Measurements from ENCODE around the gene ETS2.
A peak's percentile ranks its signal among the peaks of the same experiment; 100 is the strongest.

ETS2 gene

GRCh38 chr21:38807986-38808385 lies 2.3 kb downstream of the ETS2 start:
- peaks cover 3% of the 10 kb centered on the region; the same call in 1 of the 2 replicates for H4K20me1 ChIP-seq (ENCODE audit: low read depth, low read length)
- no peaks in the 10 kb centered on the region for H3K9me3 ChIP-seq (ENCODE audit: insufficient read depth, low read length)
- H3K4me2 ChIP-seq (ENCODE audit: low read depth, low read length, poor library complexity, severe bottlenecking) = peak overlapping the region; percentile 70
- TF ChIP-seq CTCF (IDR thresholded peaks at IDR 0.05; ENCODE audit: insufficient read depth, low read length, poor library complexity, severe bottlenecking) = no peak
- no peak for TF ChIP-seq EZH2phosphoT487 (conservative IDR thresholded peaks at IDR 0.05; ENCODE audit: low read length)
- peaks cover 9% of the 10 kb centered on the region; the same call in 1 of the 2 replicates for H3F3A ChIP-seq (ENCODE audit: insufficient read depth)
- peaks cover 33% of the 10 kb centered on the region for H3K79me2 ChIP-seq (ENCODE audit: insufficient read depth, low read length)
- H3K9me2 ChIP-seq (replicated peaks; ENCODE audit: insufficient read depth, low read length) = no peaks in the 10 kb centered on the region
- H3K9ac ChIP-seq (ENCODE audit: low read length) = no peak overlapping the region
- no peak overlapping the region for H2AFZ ChIP-seq (ENCODE audit: low read depth, low read length, severe bottlenecking)
- H3K27ac ChIP-seq (ENCODE audit: low read depth, low read length) = no peak overlapping the region
- no peak overlapping the region for H3K4me3 ChIP-seq (ENCODE audit: insufficient read depth, low read length, poor library complexity, severe bottlenecking)
- H3K27me3 ChIP-seq (ENCODE audit: low read length) = no peaks in the 10 kb centered on the region
- no peaks in the 10 kb centered on the region; the same call in 1 of the 2 replicates for H3K36me3 ChIP-seq (ENCODE audit: low read length)

- Histone ChIP-seq H3K79me2 (ENCODE audit: insufficient read depth, low read length) (peaks cover 33% of the 10 kb centered on the region), H3K9me3 (ENCODE audit: insufficient read depth, low read length) (no peaks in the 10 kb centered on the region), H3K27ac (ENCODE audit: low read depth, low read length) (no peak overlapping the region), H3K27me3 (ENCODE audit: low read length) (no peaks in the 10 kb centered on the region), H3K36me3 (ENCODE audit: low read length) (no peaks in the 10 kb centered on the region; the same call in 1 of the 2 replicates), H3K9ac (ENCODE audit: low read length) (no peak overlapping the region), H3K9me2 (replicated peaks; ENCODE audit: insufficient read depth, low read length) (no peaks in the 10 kb centered on the region), H3F3A (ENCODE audit: insufficient read depth) (peaks cover 9% of the 10 kb centered on the region; the same call in 1 of the 2 replicates), H2AFZ (ENCODE audit: low read depth, low read length, severe bottlenecking) (no peak overlapping the region), H3K4me3 (ENCODE audit: insufficient read depth, low read length, poor library complexity, severe bottlenecking) (no peak overlapping the region), H3K4me2 (ENCODE audit: low read depth, low read length, poor library complexity, severe bottlenecking) (no peak overlapping the region), H4K20me1 (ENCODE audit: low read depth, low read length) (peaks cover 3% of the 10 kb centered on the region; the same call in 1 of the 2 replicates)
- TF ChIP-seq CTCF (IDR thresholded peaks at IDR 0.05; ENCODE audit: insufficient read depth, low read length, poor library complexity, severe bottlenecking) (no peak), EZH2phosphoT487 (conservative IDR thresholded peaks at IDR 0.05; ENCODE audit: low read length) (no peak)
These were observed 3.6 kb downstream of the ETS2 start for GRCh38 chr21:38809198-38809878.

DNA sequence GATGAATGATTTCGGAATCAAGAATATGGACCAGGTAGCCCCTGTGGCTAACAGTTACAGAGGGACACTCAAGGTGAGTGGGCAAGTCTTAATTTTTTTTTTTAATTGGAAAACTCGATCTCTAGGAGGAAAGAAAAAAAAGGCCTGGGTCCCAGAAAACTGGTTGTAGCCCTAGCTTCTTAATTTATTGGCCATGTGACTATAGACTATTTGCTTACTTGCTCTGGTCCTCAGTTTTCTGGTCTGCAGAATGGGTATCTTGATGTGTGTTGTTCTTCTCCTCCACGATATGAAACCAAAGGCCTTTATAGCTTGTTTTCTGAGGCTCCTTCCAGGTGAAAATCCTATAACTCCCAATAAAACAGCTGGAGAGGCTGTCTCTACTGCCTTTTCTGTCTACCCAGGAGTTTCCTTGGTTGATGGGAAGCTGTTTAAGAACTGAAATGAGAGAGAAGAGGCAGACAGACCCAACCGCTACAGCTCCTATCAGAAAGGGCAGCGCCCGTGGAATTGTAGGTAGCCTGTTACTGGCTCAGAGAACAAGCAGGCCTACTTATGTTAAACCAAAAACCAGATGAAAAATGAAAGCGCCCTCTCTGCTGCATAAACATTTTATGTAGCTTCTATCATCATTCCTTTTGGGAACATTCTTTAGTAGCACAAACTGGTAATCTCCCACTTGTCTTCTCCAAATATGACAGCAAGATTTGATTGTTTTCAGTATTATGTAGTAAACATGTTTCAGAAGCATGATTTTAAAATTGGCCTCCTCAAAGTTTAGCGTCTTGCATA lies 4.5 kb downstream of the ETS2 start:
- Histone ChIP-seq H3K9me2 (replicated peaks; ENCODE audit: insufficient read depth, low read length) (no peaks in the 10 kb centered on the region), H2AFZ (ENCODE audit: low read depth, low read length, severe bottlenecking) (no peak overlapping the region), H3K9ac (ENCODE audit: low read length) (no peak overlapping the region), H4K20me1 (ENCODE audit: low read depth, low read length) (peaks cover 3% of the 10 kb centered on the region; the same call in 1 of the 2 replicates), H3K79me2 (ENCODE audit: insufficient read depth, low read length) (peaks cover 33% of the 10 kb centered on the region), H3K27me3 (ENCODE audit: low read length) (no peaks in the 10 kb centered on the region), H3K4me3 (ENCODE audit: insufficient read depth, low read length, poor library complexity, severe bottlenecking) (no peak overlapping the region), H3K4me2 (ENCODE audit: low read depth, low read length, poor library complexity, severe bottlenecking) (no peak overlapping the region), H3K27ac (ENCODE audit: low read depth, low read length) (no peak overlapping the region), H3K9me3 (ENCODE audit: insufficient read depth, low read length) (no peaks in the 10 kb centered on the region), H3F3A (ENCODE audit: insufficient read depth) (peaks cover 9% of the 10 kb centered on the region; the same call in 1 of the 2 replicates), H3K36me3 (ENCODE audit: low read length) (peaks cover 3% of the 10 kb centered on the region; the same call in 1 of the 2 replicates)
- TF ChIP-seq EZH2phosphoT487 (conservative IDR thresholded peaks at IDR 0.05; ENCODE audit: low read length) = no peak
- TF ChIP-seq CTCF (IDR thresholded peaks at IDR 0.05; ENCODE audit: insufficient read depth, low read length, poor library complexity, severe bottlenecking) = no peak
